HG03571 (cell line): Measurements from ENCODE around the gene LVRN.
"Not testable (repeated sequence)": the region's sequence is repeated elsewhere in the genome, so short reads cannot be mapped to it uniquely, and the experiment has no call there.

Experiments used
- ATAC-seq: cut with Tn5 transposase; IDR thresholded peaks from one replicate; pipeline ENCODE4 v1.9.1; 2021; ENCODE audit not compliant: unreplicated experiment

The LVRN gene

GRCh38 chr5:115962239-115962564 is at the start of gene LVRN:
Gene LVRN (plus strand): TSS chr5:115962475. CDS start chr5:115962618, 143 bp downstream.
- no peak for ATAC-seq

- not testable (repeated sequence) for ATAC-seq
Observed at GRCh38 chr5:115913623-115914400, 48.5 kb upstream of the LVRN start.

- no peak for ATAC-seq
Observed at GRCh38 chr5:115920171-115920725, 42.0 kb upstream of the LVRN start.

- ATAC-seq: not testable (repeated sequence)
Observed at GRCh38 chr5:115928578-115929407, 33.5 kb upstream of the LVRN start.

- not testable (repeated sequence) for ATAC-seq
Observed at GRCh38 chr5:115930171-115930570, 32.1 kb upstream of the LVRN start.

GRCh38 chr5:115930630-115931337 is 31.5 kb upstream of the LVRN start:
- ATAC-seq: no peak

GRCh38 chr5:115932991-115933390 is 29.3 kb upstream of the LVRN start:
- ATAC-seq: no peak

- ATAC-seq: no peak
Observed at GRCh38 chr5:115934388-115934974, 27.8 kb upstream of the LVRN start.

- ATAC-seq: no peak
Observed at GRCh38 chr5:115936031-115936430, 26.2 kb upstream of the LVRN start.

- ATAC-seq: no peak
Observed at GRCh38 chr5:115939059-115939458, 23.2 kb upstream of the LVRN start.

- no peak for ATAC-seq
Observed at GRCh38 chr5:115940080-115940810, 22.0 kb upstream of the LVRN start.

GRCh38 chr5:115941051-115941675 is 21.1 kb upstream of the LVRN start:
- no peak for ATAC-seq

- no peak for ATAC-seq
Observed at GRCh38 chr5:115944501-115944900, 17.8 kb upstream of the LVRN start.

GRCh38 chr5:115946655-115947054 is 15.6 kb upstream of the LVRN start:
- no peak for ATAC-seq

- no peak for ATAC-seq
Observed at GRCh38 chr5:115947260-115947659, 15.0 kb upstream of the LVRN start.

GRCh38 chr5:115948091-115948534 is 14.2 kb upstream of the LVRN start:
- ATAC-seq: no peak

- ATAC-seq: no peak
Observed at GRCh38 chr5:115949096-115949495, 13.2 kb upstream of the LVRN start.

GRCh38 chr5:115952588-115952987 is 9.7 kb upstream of the LVRN start:
- ATAC-seq: no peak

- ATAC-seq: no peak
Observed at GRCh38 chr5:115954144-115954543, 8.1 kb upstream of the LVRN start.

- no peak for ATAC-seq
Observed at GRCh38 chr5:115956957-115957356, 5.3 kb upstream of the LVRN start.
